Activated CD8-positive, alpha-beta T cell treated with anti-CD3 and anti-CD28 coated beads for 36 hours (primary cell): Measurements from ENCODE around the gene DNLZ. TPM values are rescaled to one million over a fixed set of nuclear protein-coding genes. Genes with fewer than 3 reads are reported as not detected.
A peak's percentile ranks its signal among the peaks of the same experiment; 100 is the strongest.

Source experiments
- ATAC-seq: fragments of 200-7000 bp; cut with Tn5 transposase; one replicate; pipeline ENCODE4 v1.10.0; 2021; ENCODE audit warnings: mild to moderate bottlenecking, moderate library complexity
- CTCF ChIA-PET: fragments of 350-600 bp; sonication (Branson Sonifier 250); formaldehyde crosslinking; loops from one replicate; lab custom pipeline; 2021; ENCODE audit warnings: antibody characterized with exemption; lab: Charles Lee
- POLR2A ChIA-PET: fragments of 350-600 bp; sonication (Branson Sonifier 250); formaldehyde crosslinking; loops from one replicate; lab custom pipeline; 2021; ENCODE audit warnings: antibody characterized with exemption; lab: Charles Lee
- DNase-seq: peaks from one replicate; pipeline ENCODE4 v3.0.0-alpha.2; 2020
- H3K27ac Mint-ChIP-seq: one replicate; pipeline ENCODE4 v1.8.0; 2021; ENCODE audit warnings: mild to moderate bottlenecking, mixed read lengths
- H3K27me3 Mint-ChIP-seq: one replicate; pipeline ENCODE4 v1.8.0; 2021; ENCODE audit warnings: mixed read lengths
- H3K36me3 Mint-ChIP-seq: one replicate; pipeline ENCODE4 v1.8.0; 2021; ENCODE audit warnings: low read depth, mixed read lengths
- H3K4me1 Mint-ChIP-seq: one replicate; pipeline ENCODE4 v1.8.0; 2021; ENCODE audit warnings: low read depth, mixed read lengths
- H3K4me3 Mint-ChIP-seq: one replicate; pipeline ENCODE4 v1.8.0; 2021; ENCODE audit warnings: mild to moderate bottlenecking, moderate library complexity, mixed read lengths
- H3K9me3 Mint-ChIP-seq: one replicate; pipeline ENCODE4 v1.8.0; 2021; ENCODE audit warnings: mixed read lengths
- intact Hi-C: fragments of 100-400 bp; cut with micrococcal nuclease; formaldehyde crosslinking; loops from one replicate; pipeline ENCODE4 v1.10.0; 2022
- total RNA-seq, 2 experiments: library from RNA; stranded (reverse); gene quantifications; one replicate each; pipeline ENCODE4 v1.2.3, GENCODE V29; 2021
- TF ChIP-seq, protein P1 (sequence below): fragments of 200-600 bp; IDR thresholded peaks from one replicate; pipeline ENCODE4 v1.8.0; 2022; ENCODE audit warnings: antibody characterized with exemption, mild to moderate bottlenecking

The DNLZ gene
- total RNA-seq, 2 experiments from 2014 or later = 16.1 to 17.4 TPM

DNA sequence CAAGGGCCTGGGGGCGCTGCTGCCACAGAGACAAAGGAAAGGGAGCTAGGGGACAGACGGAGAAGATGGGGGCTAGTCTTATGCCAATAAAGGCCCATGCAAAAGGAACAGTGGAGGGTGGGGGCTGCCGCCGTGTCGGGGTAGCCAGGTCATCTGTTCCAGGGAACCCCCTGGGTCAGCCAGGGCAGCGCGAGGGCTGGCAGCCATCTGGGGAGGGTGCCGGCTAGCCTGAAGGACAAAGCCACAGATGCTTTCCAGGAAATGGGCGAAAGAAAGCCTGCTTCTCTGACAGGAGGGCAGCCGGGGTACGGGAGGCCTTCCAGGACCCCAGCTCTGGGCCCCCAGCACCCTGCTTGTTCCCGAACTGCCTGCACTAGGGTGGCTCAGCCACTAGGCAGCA, 11.6 kb upstream of the DNLZ start:
- TF ChIP-seq, protein P1, sequence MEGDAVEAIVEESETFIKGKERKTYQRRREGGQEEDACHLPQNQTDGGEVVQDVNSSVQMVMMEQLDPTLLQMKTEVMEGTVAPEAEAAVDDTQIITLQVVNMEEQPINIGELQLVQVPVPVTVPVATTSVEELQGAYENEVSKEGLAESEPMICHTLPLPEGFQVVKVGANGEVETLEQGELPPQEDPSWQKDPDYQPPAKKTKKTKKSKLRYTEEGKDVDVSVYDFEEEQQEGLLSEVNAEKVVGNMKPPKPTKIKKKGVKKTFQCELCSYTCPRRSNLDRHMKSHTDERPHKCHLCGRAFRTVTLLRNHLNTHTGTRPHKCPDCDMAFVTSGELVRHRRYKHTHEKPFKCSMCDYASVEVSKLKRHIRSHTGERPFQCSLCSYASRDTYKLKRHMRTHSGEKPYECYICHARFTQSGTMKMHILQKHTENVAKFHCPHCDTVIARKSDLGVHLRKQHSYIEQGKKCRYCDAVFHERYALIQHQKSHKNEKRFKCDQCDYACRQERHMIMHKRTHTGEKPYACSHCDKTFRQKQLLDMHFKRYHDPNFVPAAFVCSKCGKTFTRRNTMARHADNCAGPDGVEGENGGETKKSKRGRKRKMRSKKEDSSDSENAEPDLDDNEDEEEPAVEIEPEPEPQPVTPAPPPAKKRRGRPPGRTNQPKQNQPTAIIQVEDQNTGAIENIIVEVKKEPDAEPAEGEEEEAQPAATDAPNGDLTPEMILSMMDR = no peak
- Mint-ChIP-seq H3K9me3 (no peaks in the 10 kb centered on the region), H3K27me3 (no peaks in the 10 kb centered on the region), H3K4me1 (peaks cover 8% of the 10 kb centered on the region), H3K4me3 (no peak overlapping the region), H3K36me3 (peaks cover 6% of the 10 kb centered on the region), H3K27ac (no peak overlapping the region)
- POLR2A ChIA-PET = interaction anchor here (1.0 to 2.3 kb wide), 5 partner anchors 9 to 19 kb away, joined by 3 to 10 read pairs (median 6); no protein-coding TSS in a partner anchor
- intact Hi-C loops = no loop called here
- CTCF ChIA-PET = interaction anchor here (1.0 kb wide), 1 partner anchor 12 kb away, joined by 3 read pairs; the partner anchor contains the start of gene DNLZ
- DNase-seq (no peak), ATAC-seq (no peak)

DNA sequence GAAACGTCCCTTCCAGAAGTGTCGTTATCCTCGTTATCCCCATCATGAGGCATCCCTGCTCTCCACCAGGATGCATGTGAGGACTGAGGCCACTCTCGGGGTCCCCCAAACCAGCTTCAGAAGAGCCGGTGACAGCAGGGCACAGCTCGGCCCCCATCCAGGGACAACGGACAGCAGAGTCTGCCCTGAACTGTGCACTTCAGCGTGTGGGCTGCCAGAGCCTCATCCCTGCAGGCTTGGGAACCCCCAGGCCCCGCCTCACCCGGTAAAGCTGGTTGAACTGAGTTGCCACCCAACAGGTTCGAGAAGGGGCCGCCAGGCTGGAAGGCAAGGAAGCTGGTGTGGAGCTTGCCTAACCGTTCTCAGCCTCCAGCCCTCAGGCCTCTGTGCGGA, 10.6 kb upstream of the DNLZ start:
- H3K4me1 Mint-ChIP-seq = peaks cover 8% of the 10 kb centered on the region
- POLR2A ChIA-PET = interaction anchor here (1.0 to 3.2 kb wide), 7 partner anchors 8 to 97 kb away, joined by 3 to 14 read pairs (median 6); partner anchors contain the start of gene DNLZ
- H3K4me3 Mint-ChIP-seq = peak overlapping the region; percentile 19
- TF ChIP-seq, protein P1 = no peak
- DNase-seq = no peak
- no peaks in the 10 kb centered on the region for H3K27me3 Mint-ChIP-seq
- CTCF ChIA-PET = no interaction called here
- peaks cover 6% of the 10 kb centered on the region for H3K36me3 Mint-ChIP-seq
- H3K27ac Mint-ChIP-seq = no peak overlapping the region
- intact Hi-C loops = no loop called here
- no peaks in the 10 kb centered on the region for H3K9me3 Mint-ChIP-seq
- no peak for ATAC-seq

GRCh38 chr9:136373300-136374182, 10.0 kb upstream of the DNLZ start, which contains the start of gene CARD9:
Gene CARD9, minus strand, starts transcription at chr9:136373669. Its CDS starts 1,591 bp downstream, at chr9:136372078.
- no peaks in the 10 kb centered on the region for H3K27me3 Mint-ChIP-seq
- ChIA-PET CTCF (no interaction called here), POLR2A (interaction anchor here (1.2 to 3.2 kb wide), 4 partner anchors 10 to 98 kb away, joined by 3 to 14 read pairs (median 8); partner anchors contain the start of gene DNLZ)
- no peaks in the 10 kb centered on the region for H3K9me3 Mint-ChIP-seq
- TF ChIP-seq, protein P1 = no peak
- no peak within 1 kb of the TSS for H3K27ac Mint-ChIP-seq
- peak; percentile 66 for ATAC-seq
- H3K36me3 Mint-ChIP-seq = peaks cover 5% of the 10 kb centered on the region
- peak; percentile 40 for DNase-seq
- H3K4me1 Mint-ChIP-seq = peaks cover 8% of the 10 kb centered on the region
- intact Hi-C loops = no loop called here
- peak within 1 kb of the TSS; percentile 72 for H3K4me3 Mint-ChIP-seq

DNA sequence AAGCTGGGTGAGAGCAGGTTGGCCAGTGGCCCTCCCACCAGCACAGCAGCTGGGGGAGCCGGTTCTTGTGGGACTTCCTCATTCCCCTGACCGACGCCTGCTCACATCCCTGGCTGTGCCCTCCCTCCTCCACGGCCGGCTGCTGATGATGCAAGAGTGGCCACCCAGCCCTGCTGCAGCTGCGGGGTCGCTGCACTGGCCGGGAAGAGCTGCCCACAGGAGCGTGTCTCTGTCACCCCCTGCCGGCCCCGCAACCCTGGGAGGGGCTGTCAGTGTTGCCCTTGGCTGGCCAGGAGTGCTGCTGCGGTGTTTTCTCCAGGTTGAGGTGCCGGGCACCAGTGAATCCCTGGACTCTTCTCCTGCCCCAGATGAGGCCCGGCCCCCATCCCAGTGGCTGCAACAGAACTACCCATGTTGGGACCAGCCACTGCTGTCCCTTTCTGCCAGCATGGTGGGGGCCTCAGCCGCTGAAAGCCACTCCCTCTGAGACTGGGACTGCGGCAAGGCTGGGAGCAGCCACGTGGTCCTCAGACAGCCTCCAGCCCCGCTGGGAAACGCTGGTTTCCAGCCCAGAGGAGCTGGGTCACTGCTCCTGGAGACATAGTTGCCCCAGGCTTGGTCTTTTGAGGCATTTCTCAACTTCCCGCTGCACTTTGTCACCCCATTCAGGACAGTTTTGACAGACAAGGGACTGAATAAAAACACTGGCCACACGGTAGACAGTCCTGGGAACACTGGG, 9.2 kb upstream of the DNLZ start:
- H3K36me3 Mint-ChIP-seq = peaks cover 5% of the 10 kb centered on the region
- no peaks in the 10 kb centered on the region for H3K27me3 Mint-ChIP-seq
- peak; percentile 21 for ATAC-seq
- ChIA-PET CTCF (interaction anchor here (0.8 to 1.2 kb wide), 2 partner anchors 12 to 25 kb away, joined by 3 read pairs; no protein-coding TSS in a partner anchor), POLR2A (interaction anchor here (3.2 kb wide), 1 partner anchor 9 kb away, joined by 14 read pairs; the partner anchor contains the start of gene DNLZ)
- TF ChIP-seq, protein P1 = no peak
- H3K27ac Mint-ChIP-seq = no peak overlapping the region
- H3K4me3 Mint-ChIP-seq = peak overlapping the region; percentile 72
- peaks cover 8% of the 10 kb centered on the region for H3K4me1 Mint-ChIP-seq
- peak; percentile 23 for DNase-seq
- no peaks in the 10 kb centered on the region for H3K9me3 Mint-ChIP-seq
- intact Hi-C loops = no loop called here
